CD4-positive, alpha-beta T cell treated with Interleukin-6 for 4 hours (primary cell): Measurements from ENCODE around the gene CXCR5.

Source experiments
- DNase-seq: peaks from one replicate; pipeline ENCODE4 v3.0.0-alpha.2; 2020; ENCODE audit warnings: mixed read lengths

Gene CXCR5

GRCh38 chr11:118899706-118900360 is 16.1 kb downstream of the CXCR5 start:
- no peak for DNase-seq

- no peak for DNase-seq
Observed at GRCh38 chr11:118900535-118901384, 17.1 kb downstream of the CXCR5 start.

- no peak for DNase-seq
Observed at GRCh38 chr11:118901494-118902335, 18.0 kb downstream of the CXCR5 start.

GRCh38 chr11:118902336-118903203 is 18.9 kb downstream of the CXCR5 start:
- DNase-seq, result no peak

- DNase-seq, result no peak
Observed at GRCh38 chr11:118903204-118904015, 19.7 kb downstream of the CXCR5 start.

- peak; percentile 87 for DNase-seq
Observed at GRCh38 chr11:118907051-118908042, 23.7 kb downstream of the CXCR5 start.

- no peak for DNase-seq
Observed at GRCh38 chr11:118908264-118908663, 24.6 kb downstream of the CXCR5 start.

- peak; percentile 39 for DNase-seq
Observed at GRCh38 chr11:118908901-118909618, 25.4 kb downstream of the CXCR5 start.

- no peak for DNase-seq
Observed at GRCh38 chr11:118909619-118910308, 26.1 kb downstream of the CXCR5 start.

- DNase-seq, result peak; percentile 81
Observed at GRCh38 chr11:118910309-118911112, 26.8 kb downstream of the CXCR5 start.

GRCh38 chr11:118911113-118911879 is 27.6 kb downstream of the CXCR5 start:
- no peak for DNase-seq

GRCh38 chr11:118911880-118912741 is 28.4 kb downstream of the CXCR5 start:
- peak; percentile 89 for DNase-seq

GRCh38 chr11:118912742-118913410 is 29.2 kb downstream of the CXCR5 start:
- no peak for DNase-seq

- DNase-seq, result peak; percentile 82
Observed at GRCh38 chr11:118913411-118914125, 29.9 kb downstream of the CXCR5 start.
